MM.1S (cell line): ENCODE results near the gene SLC22A13.

Experiments
- DNase-seq: peaks from one replicate; pipeline ENCODE4 v3.0.0-alpha.2; 2015
- H2AFZ ChIP-seq: fragments of 300-600 bp; sonication (generic); 2 replicates; pipeline ENCODE4 v1.6.0; 2016; ENCODE audit warnings: antibody characterized with exemption, low read length
- H3F3A ChIP-seq: fragments of 300-600 bp; sonication (generic); 2 replicates; pipeline ENCODE4 v1.6.1; 2016; ENCODE audit warnings: mild to moderate bottlenecking, antibody characterized with exemption, low read length, moderate library complexity, mixed read lengths; ENCODE audit not compliant: insufficient read depth
- H3K27ac ChIP-seq: fragments of 300-600 bp; sonication (generic); 2 replicates; pipeline ENCODE4 v1.5.1; 2016; ENCODE audit warnings: mild to moderate bottlenecking, low read length
- H3K27me3 ChIP-seq: fragments of 300-600 bp; sonication (generic); replicated peaks from 2 replicates; pipeline ENCODE4 v1.6.0; 2016; ENCODE audit warnings: low read length; ENCODE audit not compliant: insufficient read depth
- H3K36me3 ChIP-seq: fragments of 300-600 bp; sonication (generic); replicated peaks from 2 replicates; pipeline ENCODE4 v1.6.1; 2016; ENCODE audit warnings: mild to moderate bottlenecking, low read length, mixed read lengths; ENCODE audit not compliant: insufficient read depth
- H3K4me1 ChIP-seq: fragments of 300-600 bp; sonication (generic); 2 replicates; pipeline ENCODE4 v1.6.1; 2016; ENCODE audit warnings: low read length, mixed read lengths
- H3K4me2 ChIP-seq: fragments of 300-600 bp; sonication (generic); 2 replicates; pipeline ENCODE4 v1.6.0; 2016; ENCODE audit warnings: low read depth, low read length
- H3K4me3 ChIP-seq: fragments of 300-600 bp; sonication (generic); 2 replicates; pipeline ENCODE4 v1.5.1; 2016; ENCODE audit warnings: low read length, mixed read lengths
- H3K79me2 ChIP-seq: fragments of 300-600 bp; sonication (generic); 2 replicates; pipeline ENCODE4 v1.6.1; 2016; ENCODE audit warnings: mixed run types, low read length, mixed read lengths
- H3K9ac ChIP-seq: fragments of 300-600 bp; sonication (generic); 2 replicates; pipeline ENCODE4 v1.6.1; 2016; ENCODE audit warnings: low read length, mixed read lengths
- H3K9me2 ChIP-seq: fragments of 300-600 bp; sonication (generic); replicated peaks from 2 replicates; pipeline ENCODE4 v1.6.1; 2016; ENCODE audit warnings: mild to moderate bottlenecking, low read length, mixed read lengths; ENCODE audit not compliant: insufficient read depth
- H3K9me3 ChIP-seq: fragments of 300-600 bp; sonication (generic); replicated peaks from 2 replicates; pipeline ENCODE4 v1.6.1; 2016; ENCODE audit warnings: mild to moderate bottlenecking, low read length, mixed read lengths; ENCODE audit not compliant: insufficient read depth
- H4K20me1 ChIP-seq: fragments of 300-600 bp; sonication (generic); 2 replicates; pipeline ENCODE4 v1.6.1; 2016; ENCODE audit warnings: mild to moderate bottlenecking, low read length, moderate library complexity, mixed read lengths; ENCODE audit not compliant: insufficient read depth
- CTCF ChIP-seq: fragments of 300-600 bp; sonication (generic); IDR thresholded peaks from 2 replicates; pipeline ENCODE4 v1.5.1; 2016; ENCODE audit warnings: antibody characterized with exemption, low read length, mixed read lengths
- EZH2 ChIP-seq: fragments of 300-600 bp; sonication (generic); optimal IDR thresholded peaks from 2 replicates; pipeline ENCODE3; 2017; ENCODE audit warnings: low read depth, mild to moderate bottlenecking, antibody characterized with exemption, low read length, mixed read lengths
- EZH2phosphoT487 ChIP-seq: fragments of 300-600 bp; sonication (generic); IDR thresholded peaks from 2 replicates; pipeline ENCODE4 v1.6.1; 2018; ENCODE audit warnings: antibody characterized with exemption, low read length

The SLC22A13 gene

GRCh38 chr3:38227989-38228388, 37.6 kb upstream of the SLC22A13 start:
- Histone ChIP-seq H3K36me3 (no peaks in the 10 kb centered on the region), H3K4me3 (no peak overlapping the region), H3K9ac (no peak overlapping the region), H3K9me2 (no peaks in the 10 kb centered on the region), H3K4me1 (no peaks in the 10 kb centered on the region), H3K4me2 (no peak overlapping the region), H3F3A (no peaks in the 10 kb centered on the region), H3K79me2 (no peaks in the 10 kb centered on the region), H3K27me3 (no peaks in the 10 kb centered on the region), H2AFZ (no peak overlapping the region), H3K27ac (no peak overlapping the region), H4K20me1 (no peaks in the 10 kb centered on the region), H3K9me3 (no peaks in the 10 kb centered on the region)
- no peak for DNase-seq
- no peak for TF ChIP-seq CTCF

- no peak for DNase-seq
- Histone ChIP-seq H3K4me1 (no peaks in the 10 kb centered on the region), H3K27ac (no peak overlapping the region), H2AFZ (no peak overlapping the region), H3K4me3 (no peak overlapping the region), H3K79me2 (no peaks in the 10 kb centered on the region), H3K4me2 (no peak overlapping the region), H3K9me3 (no peaks in the 10 kb centered on the region), H3F3A (no peaks in the 10 kb centered on the region), H3K27me3 (no peaks in the 10 kb centered on the region), H3K9ac (no peak overlapping the region), H4K20me1 (no peaks in the 10 kb centered on the region), H3K9me2 (no peaks in the 10 kb centered on the region), H3K36me3 (no peaks in the 10 kb centered on the region)
- TF ChIP-seq CTCF (no peak), EZH2phosphoT487 (no peak)
Measured at GRCh38 chr3:38229036-38229435, 36.6 kb upstream of the SLC22A13 start.

GRCh38 chr3:38232701-38233100, 32.9 kb upstream of the SLC22A13 start:
- Histone ChIP-seq H3K4me3 (no peak overlapping the region), H2AFZ (no peak overlapping the region), H3K4me1 (no peaks in the 10 kb centered on the region), H3K36me3 (no peaks in the 10 kb centered on the region), H3F3A (no peaks in the 10 kb centered on the region), H3K9me2 (no peaks in the 10 kb centered on the region), H3K79me2 (no peaks in the 10 kb centered on the region), H3K27me3 (no peaks in the 10 kb centered on the region), H3K4me2 (no peak overlapping the region), H3K27ac (no peak overlapping the region), H3K9ac (no peak overlapping the region), H4K20me1 (no peaks in the 10 kb centered on the region), H3K9me3 (no peaks in the 10 kb centered on the region)
- TF ChIP-seq EZH2 (no peak), CTCF (no peak), EZH2phosphoT487 (no peak)
- no peak for DNase-seq

- Histone ChIP-seq H3K27ac (no peak overlapping the region), H3K4me3 (no peak overlapping the region), H3K9me2 (no peaks in the 10 kb centered on the region), H4K20me1 (no peaks in the 10 kb centered on the region), H3K4me2 (no peak overlapping the region), H3K27me3 (no peaks in the 10 kb centered on the region), H3K9ac (no peak overlapping the region), H3K4me1 (no peaks in the 10 kb centered on the region), H3K79me2 (no peaks in the 10 kb centered on the region), H3F3A (no peaks in the 10 kb centered on the region), H3K9me3 (no peaks in the 10 kb centered on the region), H3K36me3 (no peaks in the 10 kb centered on the region), H2AFZ (no peak overlapping the region)
- TF ChIP-seq CTCF (no peak), EZH2 (no peak), EZH2phosphoT487 (no peak)
- no peak for DNase-seq
Measured at GRCh38 chr3:38235466-38235865, 30.1 kb upstream of the SLC22A13 start.
